ENCODE measurements around the gene MSH3.
"Not testable (repeated sequence)": the region's sequence is repeated elsewhere in the genome, so short reads cannot be mapped to it uniquely, and the experiment has no call there.

MSH3 gene

GRCh38 chr5:80805038-80805437 lies 150.6 kb downstream of the MSH3 start:
- in situ Hi-C loops (cut with MboI; ENCODE audit: low sequenced_read_pairs), result no loop called here
- no peaks in the 10 kb centered on the region for H3K36me3 ChIP-seq (replicated peaks)
- no peaks in the 10 kb centered on the region for H3K27me3 ChIP-seq (ENCODE audit: low read depth)
- H3K9me3 ChIP-seq, result no peaks in the 10 kb centered on the region
- no peak overlapping the region for H3K4me3 ChIP-seq
- DNase-seq (ENCODE audit: low spot score in 2 of 2), result no peak
- H3K4me1 ChIP-seq, result no peaks in the 10 kb centered on the region

GRCh38 chr5:80806929-80807328 lies 152.5 kb downstream of the MSH3 start:
- DNase-seq (ENCODE audit: low spot score in 2 of 2), result no peak
- no peaks in the 10 kb centered on the region for H3K27me3 ChIP-seq (ENCODE audit: low read depth)
- no peak overlapping the region for H3K4me3 ChIP-seq
- in situ Hi-C loops (cut with MboI; ENCODE audit: low sequenced_read_pairs), result no loop called here
- no peaks in the 10 kb centered on the region for H3K4me1 ChIP-seq
- H3K36me3 ChIP-seq (replicated peaks), result no peaks in the 10 kb centered on the region
- H3K9me3 ChIP-seq, result no peaks in the 10 kb centered on the region

- in situ Hi-C loops (cut with MboI; ENCODE audit: low sequenced_read_pairs), result no loop called here
These were observed 155.0 kb downstream of the MSH3 start for GRCh38 chr5:80809451-80809850.

GRCh38 chr5:80810425-80810824 lies 156.0 kb downstream of the MSH3 start:
- no peaks in the 10 kb centered on the region for H3K4me1 ChIP-seq
- no peak overlapping the region for H3K4me3 ChIP-seq
- no peaks in the 10 kb centered on the region for H3K36me3 ChIP-seq (replicated peaks)
- no peaks in the 10 kb centered on the region for H3K27me3 ChIP-seq (ENCODE audit: low read depth)
- in situ Hi-C loops (cut with MboI; ENCODE audit: low sequenced_read_pairs), result no loop called here
- DNase-seq (ENCODE audit: low spot score in 2 of 2), result no peak
- no peaks in the 10 kb centered on the region for H3K9me3 ChIP-seq

More at GRCh38 chr5:80809451-80809850, 155.0 kb downstream of the MSH3 start:
- no peaks in the 10 kb centered on the region for H3K27me3 ChIP-seq (ENCODE audit: low read depth)
- H3K4me1 ChIP-seq, result no peaks in the 10 kb centered on the region
- H3K4me3 ChIP-seq, result no peak overlapping the region
- no peaks in the 10 kb centered on the region for H3K36me3 ChIP-seq (replicated peaks)
- no peak for DNase-seq (ENCODE audit: low spot score in 2 of 2)
- H3K9me3 ChIP-seq, result no peaks in the 10 kb centered on the region

- H3K4me3 ChIP-seq, result no peak overlapping the region
- H3K9me3 ChIP-seq, result no peaks in the 10 kb centered on the region
- in situ Hi-C loops (cut with MboI; ENCODE audit: low sequenced_read_pairs), result no loop called here
These were observed 162.1 kb downstream of the MSH3 start for GRCh38 chr5:80816590-80816989.

GRCh38 chr5:80820685-80821084 lies 166.2 kb downstream of the MSH3 start:
- H3K27me3 ChIP-seq (ENCODE audit: low read depth), result no peaks in the 10 kb centered on the region
- peaks cover 18% of the 10 kb centered on the region for H3K4me1 ChIP-seq
- H3K36me3 ChIP-seq (replicated peaks), result no peaks in the 10 kb centered on the region
- in situ Hi-C loops (cut with MboI; ENCODE audit: low sequenced_read_pairs), result no loop called here
- no peak overlapping the region for H3K4me3 ChIP-seq
- DNase-seq (ENCODE audit: low spot score in 2 of 2), result peak; percentile 16 to 57
- H3K9me3 ChIP-seq, result no peaks in the 10 kb centered on the region; the same call in 1 of the 2 replicates

More at GRCh38 chr5:80816590-80816989, 162.1 kb downstream of the MSH3 start:
- DNase-seq (ENCODE audit: low spot score in 2 of 2), result no peak
- Histone ChIP-seq H3K27me3 (ENCODE audit: low read depth) (no peaks in the 10 kb centered on the region), H3K4me1 (peaks cover 8% of the 10 kb centered on the region), H3K36me3 (replicated peaks) (no peaks in the 10 kb centered on the region)

- H3K36me3 ChIP-seq (replicated peaks), result no peaks in the 10 kb centered on the region
- H3K27me3 ChIP-seq (ENCODE audit: low read depth), result no peaks in the 10 kb centered on the region
- H3K4me1 ChIP-seq, result peaks cover 22% of the 10 kb centered on the region
- in situ Hi-C loops (cut with MboI; ENCODE audit: low sequenced_read_pairs), result no loop called here
- no peaks in the 10 kb centered on the region; the same call in 1 of the 2 replicates for H3K9me3 ChIP-seq
- no peak overlapping the region for H3K4me3 ChIP-seq
- DNase-seq (ENCODE audit: low spot score in 2 of 2), result no peak
These were observed 168.2 kb downstream of the MSH3 start for GRCh38 chr5:80822640-80823039.

- H3K9me3 ChIP-seq; H3K36me3 ChIP-seq (replicated peaks); H3K27me3 ChIP-seq (ENCODE audit: low read depth); in situ Hi-C loops (cut with MboI; ENCODE audit: low sequenced_read_pairs); H3K4me3 ChIP-seq; DNase-seq (ENCODE audit: low spot score in 2 of 2): not testable (repeated sequence)
- peaks cover 22% of the 10 kb centered on the region for H3K4me1 ChIP-seq
These were observed 169.7 kb downstream of the MSH3 start for GRCh38 chr5:80824159-80824558.

- peaks cover 4% of the 10 kb centered on the region; the same call in 1 of the 2 replicates for H3K9me3 ChIP-seq
- no peaks in the 10 kb centered on the region for H3K27me3 ChIP-seq (ENCODE audit: low read depth)
- peak; percentile 62 to 96 for DNase-seq (ENCODE audit: low spot score in 2 of 2)
- H3K4me1 ChIP-seq, result peaks cover 14% of the 10 kb centered on the region
- no peaks in the 10 kb centered on the region for H3K36me3 ChIP-seq (replicated peaks)
- H3K4me3 ChIP-seq, result no peak overlapping the region
- in situ Hi-C loops (cut with MboI; ENCODE audit: low sequenced_read_pairs), result no loop called here
These were observed 171.5 kb downstream of the MSH3 start for GRCh38 chr5:80825786-80826460.

- no peaks in the 10 kb centered on the region for H3K36me3 ChIP-seq (replicated peaks)
- DNase-seq (ENCODE audit: low spot score in 2 of 2), result no peak
- H3K4me1 ChIP-seq, result no peaks in the 10 kb centered on the region
- no peaks in the 10 kb centered on the region for H3K27me3 ChIP-seq (ENCODE audit: low read depth)
- no peak overlapping the region for H3K4me3 ChIP-seq
- in situ Hi-C loops (cut with MboI; ENCODE audit: low sequenced_read_pairs), result no loop called here
- no peaks in the 10 kb centered on the region for H3K9me3 ChIP-seq
These were observed 180.3 kb downstream of the MSH3 start for GRCh38 chr5:80834710-80835109.

- in situ Hi-C loops (cut with MboI; ENCODE audit: low sequenced_read_pairs), result no loop called here
These were observed 180.7 kb downstream of the MSH3 start for GRCh38 chr5:80835128-80835527.

GRCh38 chr5:80837679-80838078 lies 183.2 kb downstream of the MSH3 start:
- H3K4me1 ChIP-seq, result no peaks in the 10 kb centered on the region
- DNase-seq (ENCODE audit: low spot score in 2 of 2), result no peak
- in situ Hi-C loops (cut with MboI; ENCODE audit: low sequenced_read_pairs), result no loop called here

More at GRCh38 chr5:80835128-80835527, 180.7 kb downstream of the MSH3 start:
- Histone ChIP-seq H3K4me1 (no peaks in the 10 kb centered on the region), H3K27me3 (ENCODE audit: low read depth) (no peaks in the 10 kb centered on the region), H3K36me3 (replicated peaks) (no peaks in the 10 kb centered on the region), H3K4me3 (no peak overlapping the region), H3K9me3 (no peaks in the 10 kb centered on the region)
- no peak for DNase-seq (ENCODE audit: low spot score in 2 of 2)

GRCh38 chr5:80841026-80841797 lies 186.8 kb downstream of the MSH3 start:
- in situ Hi-C loops (cut with MboI; ENCODE audit: low sequenced_read_pairs); H3K36me3 ChIP-seq (replicated peaks); H3K27me3 ChIP-seq (ENCODE audit: low read depth); H3K4me1 ChIP-seq; H3K4me3 ChIP-seq; DNase-seq (ENCODE audit: low spot score in 2 of 2); H3K9me3 ChIP-seq: not testable (repeated sequence)

More at GRCh38 chr5:80837679-80838078, 183.2 kb downstream of the MSH3 start:
- Histone ChIP-seq H3K4me3 (no peak overlapping the region), H3K36me3 (replicated peaks) (no peaks in the 10 kb centered on the region), H3K27me3 (ENCODE audit: low read depth) (no peaks in the 10 kb centered on the region), H3K9me3 (no peaks in the 10 kb centered on the region)

- H3K4me3 ChIP-seq; H3K27me3 ChIP-seq (ENCODE audit: low read depth); H3K4me1 ChIP-seq; DNase-seq (ENCODE audit: low spot score in 2 of 2); H3K36me3 ChIP-seq (replicated peaks); in situ Hi-C loops (cut with MboI; ENCODE audit: low sequenced_read_pairs): not testable (repeated sequence)
- peaks cover 17% of the 10 kb centered on the region for H3K9me3 ChIP-seq
These were observed 192.0 kb downstream of the MSH3 start for GRCh38 chr5:80846422-80846821.
